ENCODE results near the gene BOD1L1. TPM values are rescaled to one million over a fixed set of nuclear protein-coding genes. Genes with fewer than 3 reads are reported as not detected.
A peak's percentile ranks its signal among the peaks of the same experiment; 100 is the strongest.

BOD1L1 gene
- total RNA-seq, 1 donor from 2014 or later = 40.1 TPM

DNA sequence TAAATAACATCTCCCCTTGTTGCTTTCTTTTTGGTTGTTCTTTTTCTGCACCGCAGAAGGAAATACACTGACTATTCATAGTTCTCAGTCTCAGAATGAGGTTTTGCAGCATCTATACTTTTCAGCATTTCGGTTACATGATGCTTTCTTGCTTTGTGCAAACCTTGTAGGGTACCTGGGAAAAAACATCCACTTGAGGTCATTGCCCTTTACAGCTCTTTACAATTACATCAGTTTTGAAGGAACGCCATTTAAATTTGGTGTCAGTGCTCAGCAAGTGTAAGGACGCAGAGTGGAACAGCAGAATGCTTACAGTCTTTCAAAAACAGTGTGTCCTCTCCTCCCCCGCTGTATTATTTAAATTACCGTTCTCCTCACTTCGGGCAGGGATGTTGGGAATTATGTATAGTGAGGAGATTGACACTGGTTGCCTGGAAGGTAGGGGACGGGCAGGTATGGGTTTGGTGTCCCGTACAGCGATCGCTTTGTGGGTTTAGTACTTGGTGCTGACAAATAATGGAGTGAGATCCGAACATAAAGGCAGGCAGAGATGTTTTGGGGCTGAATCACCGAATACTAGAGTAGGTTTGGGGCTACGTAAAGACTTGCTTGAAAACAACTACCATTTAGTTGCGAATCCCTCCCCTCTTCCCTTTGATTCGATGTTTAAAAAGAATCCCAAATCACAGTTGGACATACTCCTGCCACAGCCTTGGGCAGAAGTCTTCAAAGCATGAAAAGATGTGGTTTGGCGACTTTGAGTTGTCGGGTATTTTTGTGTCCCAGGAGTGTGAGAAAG, 81.2 kb downstream of the BOD1L1 start:
- DNase-seq (ENCODE audit: low spot score) = no peak
- Mint-ChIP-seq H3K4me3 (peak overlapping the region; percentile 82), H3K9me3 (no peaks in the 10 kb centered on the region), H3K27me3 (ENCODE audit: insufficient read depth) (peaks cover 67% of the 10 kb centered on the region), H3K4me1 (ENCODE audit: low read depth) (peaks cover 29% of the 10 kb centered on the region), H3K36me3 (ENCODE audit: low read depth) (peaks cover 1% of the 10 kb centered on the region), H3K27ac (peak overlapping the region; percentile 20)
- intact Hi-C loops (cut with micrococcal nuclease) = loop anchor here (10.0 kb wide), 1 partner anchor 432 kb away; no protein-coding TSS in a partner anchor

DNA sequence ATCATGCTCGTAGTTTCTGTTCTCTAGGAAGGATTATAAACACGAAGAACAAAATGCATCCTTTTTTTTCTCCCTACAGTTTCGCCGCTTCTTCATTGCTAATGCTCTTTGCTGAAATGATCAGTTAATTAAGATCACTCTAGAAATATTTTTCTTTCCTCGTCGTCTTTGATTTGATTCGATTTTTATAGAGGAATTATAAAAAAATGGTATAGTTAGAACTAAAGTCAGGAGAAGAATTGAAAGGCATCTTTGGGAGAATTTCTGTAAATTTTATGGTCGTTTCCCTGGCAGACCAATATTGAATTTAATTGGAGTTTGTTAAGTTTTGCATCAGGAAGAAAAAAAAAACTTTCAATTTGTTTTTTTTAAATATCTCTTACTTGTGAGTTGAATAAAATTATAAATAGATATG, 82.1 kb downstream of the BOD1L1 start:
- Mint-ChIP-seq H3K4me3 (peak overlapping the region; percentile 83), H3K9me3 (no peaks in the 10 kb centered on the region), H3K36me3 (ENCODE audit: low read depth) (peaks cover 1% of the 10 kb centered on the region), H3K27me3 (ENCODE audit: insufficient read depth) (peaks cover 66% of the 10 kb centered on the region), H3K27ac (peak overlapping the region; percentile 77), H3K4me1 (ENCODE audit: low read depth) (peaks cover 29% of the 10 kb centered on the region)
- intact Hi-C loops (cut with micrococcal nuclease) = loop anchor here (1.0 to 10.0 kb wide), 3 partner anchors 17 to 431 kb away; no protein-coding TSS in a partner anchor
- no peak for DNase-seq (ENCODE audit: low spot score)

DNA sequence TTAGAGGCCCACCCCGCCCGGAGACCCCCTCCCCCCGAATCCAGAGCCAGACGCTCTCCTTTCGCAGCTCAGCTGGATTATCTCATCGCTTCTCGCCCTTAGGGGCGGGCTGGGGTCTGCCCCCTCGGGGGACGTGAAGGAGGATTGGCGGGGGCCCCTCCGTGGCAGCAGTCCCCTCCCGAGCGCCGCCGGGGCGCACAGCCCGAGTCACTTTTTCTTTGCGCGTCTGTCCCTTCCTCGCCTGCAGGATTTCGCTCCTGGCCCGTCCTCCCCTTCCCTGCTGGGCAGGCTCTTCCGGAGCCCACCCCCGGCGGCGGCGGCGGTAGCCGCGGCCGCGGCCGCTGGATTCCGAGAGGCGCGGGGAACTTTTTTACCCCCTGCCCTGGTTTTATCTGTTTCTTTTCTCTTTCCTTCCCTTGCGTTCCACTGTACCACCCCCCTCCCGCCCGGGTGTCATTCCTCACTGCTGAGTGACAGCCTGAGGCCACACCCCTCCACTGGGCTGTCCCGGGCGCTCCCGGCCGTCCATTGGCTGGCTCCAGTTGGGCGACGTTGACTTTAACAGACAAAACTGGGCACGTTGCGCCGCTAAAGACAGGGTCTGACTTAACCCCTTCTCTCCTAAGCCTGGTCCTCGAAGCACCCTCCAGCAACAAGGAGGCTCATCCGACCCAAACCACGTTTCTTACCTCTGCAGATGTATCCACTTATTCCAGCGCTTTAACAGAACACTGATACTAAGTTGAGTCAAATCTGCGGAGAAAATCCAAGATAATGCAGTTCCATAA, 82.7 kb downstream of the BOD1L1 start:
- Mint-ChIP-seq H3K9me3 (no peaks in the 10 kb centered on the region), H3K27ac (peak overlapping the region; percentile 77), H3K27me3 (ENCODE audit: insufficient read depth) (peaks cover 68% of the 10 kb centered on the region), H3K4me3 (peak overlapping the region; percentile 83), H3K36me3 (ENCODE audit: low read depth) (peaks cover 1% of the 10 kb centered on the region), H3K4me1 (ENCODE audit: low read depth) (peaks cover 29% of the 10 kb centered on the region)
- no peak for DNase-seq (ENCODE audit: low spot score)
- intact Hi-C loops (cut with micrococcal nuclease) = loop anchor here (1.0 to 10.0 kb wide), 3 partner anchors 16 to 430 kb away; no protein-coding TSS in a partner anchor

DNA sequence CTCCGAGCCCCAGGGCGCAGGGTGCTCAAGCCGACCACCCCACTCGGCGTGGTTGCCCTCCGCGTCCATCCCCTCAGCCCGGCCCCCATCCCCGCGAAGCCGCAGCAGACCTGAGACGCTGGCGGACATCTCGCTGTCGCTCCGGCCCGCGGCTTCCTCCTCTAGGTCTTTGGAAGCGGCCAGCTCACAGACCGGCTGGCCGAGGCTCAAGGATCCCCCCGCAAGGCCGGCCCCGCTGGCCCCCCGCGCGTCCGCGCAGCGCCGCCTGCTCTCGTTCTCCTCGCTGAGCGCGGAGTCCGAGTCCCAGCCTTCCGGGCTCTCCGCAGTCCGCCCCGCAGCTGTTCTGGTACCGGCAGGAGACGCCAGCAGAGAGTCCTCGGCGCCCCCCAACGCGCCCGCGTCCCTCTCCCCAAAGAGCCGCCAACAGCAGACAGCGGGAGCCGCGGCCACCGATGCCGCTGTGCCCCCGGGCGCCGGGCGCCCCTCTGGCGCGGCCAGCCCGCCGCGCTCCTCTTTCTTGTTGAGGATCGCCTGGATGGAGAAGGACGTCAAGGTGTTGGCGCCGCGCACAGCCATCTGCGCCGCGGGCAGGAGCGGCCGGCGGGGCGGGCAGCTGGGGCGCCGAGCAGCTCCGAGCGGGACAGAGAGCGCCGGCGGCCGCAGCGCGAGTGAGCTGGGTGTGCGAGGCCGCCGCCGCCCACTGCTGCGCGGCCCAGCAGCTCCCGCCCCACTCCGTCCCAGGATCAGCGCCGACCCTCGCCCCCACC, 83.5 kb downstream of the BOD1L1 start, which contains the start of gene NKX3-2:
Gene NKX3-2 (minus strand): TSS at position 670 of the 767 bp plus-strand sequence. CDS start 94 bp downstream, at position 576.
- Mint-ChIP-seq H3K4me1 (ENCODE audit: low read depth) (peaks cover 25% of the 10 kb centered on the region), H3K4me3 (peak within 1 kb of the TSS; percentile 83), H3K27ac (peak within 1 kb of the TSS; percentile 77), H3K9me3 (no peaks in the 10 kb centered on the region), H3K36me3 (ENCODE audit: low read depth) (peaks cover 1% of the 10 kb centered on the region), H3K27me3 (ENCODE audit: insufficient read depth) (peaks cover 68% of the 10 kb centered on the region)
- intact Hi-C loops (cut with micrococcal nuclease) = loop anchor here (2.0 to 10.0 kb wide), 2 partner anchors 15 to 429 kb away; no protein-coding TSS in a partner anchor
- no peak for DNase-seq (ENCODE audit: low spot score)

DNA sequence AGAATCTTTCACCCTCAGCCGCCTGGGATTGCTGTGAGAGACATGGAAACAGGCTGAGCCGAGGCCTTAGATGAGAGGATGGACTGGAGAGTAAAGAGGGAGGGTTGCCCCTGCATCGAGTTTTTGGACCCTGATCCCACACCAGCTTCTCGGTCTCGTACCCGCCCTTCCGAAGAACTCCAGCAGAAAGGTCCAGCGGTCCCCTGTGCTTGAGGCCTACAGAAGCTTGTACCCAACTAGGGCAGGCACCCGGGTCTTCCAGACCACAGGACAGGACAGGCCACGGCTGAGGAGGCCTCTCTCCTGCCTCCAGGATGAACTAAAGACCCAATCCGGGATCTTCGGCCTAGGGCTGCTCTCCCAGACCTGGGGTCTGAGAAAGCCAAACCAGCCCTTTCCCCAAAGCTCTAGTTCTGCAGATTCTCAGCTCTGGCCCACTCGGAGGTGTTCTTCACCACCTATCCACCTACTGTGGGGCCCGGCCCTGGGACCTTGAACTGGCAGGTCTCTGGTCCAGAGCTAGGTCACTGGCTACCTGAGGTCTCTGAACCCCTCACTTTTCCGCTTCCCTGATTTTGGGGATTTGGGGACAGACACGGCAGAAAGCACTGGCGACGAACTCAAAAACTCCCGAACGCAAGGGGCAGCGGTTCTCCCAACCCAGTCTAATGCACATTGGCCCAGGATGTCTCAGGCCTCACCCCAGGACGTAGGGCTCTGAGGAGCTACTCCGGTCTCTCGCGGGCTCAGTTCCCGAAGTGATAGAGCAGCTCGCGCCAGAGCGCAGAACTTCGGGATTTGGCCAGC, 84.3 kb downstream of the BOD1L1 start:
- Mint-ChIP-seq H3K9me3 (no peaks in the 10 kb centered on the region), H3K27me3 (ENCODE audit: insufficient read depth) (peaks cover 68% of the 10 kb centered on the region), H3K4me3 (peak overlapping the region; percentile 15), H3K36me3 (ENCODE audit: low read depth) (peaks cover 2% of the 10 kb centered on the region), H3K4me1 (ENCODE audit: low read depth) (peaks cover 24% of the 10 kb centered on the region), H3K27ac (peak overlapping the region; percentile 63)
- intact Hi-C loops (cut with micrococcal nuclease) = loop anchor here (10.0 kb wide), 1 partner anchor 428 kb away; no protein-coding TSS in a partner anchor
- no peak for DNase-seq (ENCODE audit: low spot score)

DNA sequence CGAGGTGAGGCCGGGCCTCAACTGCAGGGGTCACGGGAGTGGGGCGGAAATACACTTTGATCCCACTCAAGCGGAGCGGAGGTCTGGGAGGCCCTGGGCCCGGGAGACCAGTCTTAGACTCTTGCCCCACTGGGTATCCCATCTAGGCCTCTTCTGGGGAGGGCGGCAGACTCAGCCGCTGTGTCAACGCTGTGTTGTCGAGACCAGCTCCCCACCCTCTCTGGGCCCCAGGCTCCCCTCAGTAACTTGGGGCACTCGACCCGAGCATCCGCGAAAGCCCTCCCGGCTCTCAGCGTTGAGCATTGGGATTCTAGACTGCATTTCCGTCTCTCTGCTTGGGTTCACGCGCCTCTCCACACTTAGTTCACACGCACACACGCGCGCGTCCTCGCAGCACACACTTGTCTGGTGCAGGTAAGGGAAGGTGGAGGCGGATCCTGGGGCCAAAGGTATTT, 84.9 kb downstream of the BOD1L1 start:
- Mint-ChIP-seq H3K4me1 (ENCODE audit: low read depth) (peaks cover 26% of the 10 kb centered on the region), H3K4me3 (no peak overlapping the region), H3K36me3 (ENCODE audit: low read depth) (peaks cover 2% of the 10 kb centered on the region), H3K27ac (peak overlapping the region; percentile 63), H3K9me3 (no peaks in the 10 kb centered on the region), H3K27me3 (ENCODE audit: insufficient read depth) (peaks cover 73% of the 10 kb centered on the region)
- DNase-seq (ENCODE audit: low spot score) = no peak
- intact Hi-C loops (cut with micrococcal nuclease) = loop anchor here (10.0 kb wide), 1 partner anchor 428 kb away; no protein-coding TSS in a partner anchor

DNA sequence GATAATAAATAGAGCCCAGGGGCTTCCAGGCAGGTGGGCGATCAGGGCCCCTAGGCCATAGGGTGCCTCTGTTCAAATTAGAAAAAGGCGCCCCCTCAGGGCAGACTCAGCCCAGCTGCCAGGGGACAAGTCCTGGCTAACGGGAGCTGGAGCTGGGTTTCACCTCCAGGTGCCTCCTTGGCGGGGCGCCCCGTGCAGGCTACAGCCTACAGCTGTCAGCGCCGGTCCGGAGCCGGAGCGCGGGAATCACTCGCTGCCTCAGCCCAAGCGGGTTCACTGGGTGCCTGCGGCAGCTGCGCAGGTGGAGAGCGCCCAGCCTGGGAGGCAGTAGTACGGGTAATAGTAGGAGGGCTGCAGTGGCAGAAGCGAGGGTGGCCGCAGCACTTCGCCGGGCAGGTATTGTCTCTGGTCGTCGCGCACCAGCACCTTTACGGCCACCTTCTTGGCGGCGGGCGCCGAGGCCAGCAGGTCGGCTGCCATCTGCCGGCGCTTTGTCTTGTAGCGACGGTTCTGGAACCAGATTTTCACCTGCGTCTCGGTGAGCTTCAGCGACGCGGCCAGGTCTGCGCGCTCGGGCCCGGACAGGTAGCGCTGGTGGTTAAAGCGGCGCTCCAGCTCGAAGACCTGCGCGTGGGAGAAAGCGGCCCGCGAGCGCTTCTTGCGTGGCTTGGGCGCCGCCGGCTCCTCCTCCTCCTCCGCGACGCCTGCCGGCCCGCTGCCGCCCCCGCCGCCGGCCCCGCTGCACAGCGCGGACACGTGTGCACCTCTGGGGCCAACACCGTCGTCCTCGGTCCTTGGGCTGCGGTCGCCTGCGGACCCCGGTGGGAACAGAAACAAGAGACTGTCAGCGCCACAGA, 85.6 kb downstream of the BOD1L1 start:
- H3K9me3 Mint-ChIP-seq = no peaks in the 10 kb centered on the region
- peaks cover 2% of the 10 kb centered on the region for H3K36me3 Mint-ChIP-seq (ENCODE audit: low read depth)
- intact Hi-C loops (cut with micrococcal nuclease) = loop anchor here (10.0 kb wide), 1 partner anchor 427 kb away; no protein-coding TSS in a partner anchor
- no peak for DNase-seq (ENCODE audit: low spot score)
- peaks cover 75% of the 10 kb centered on the region for H3K27me3 Mint-ChIP-seq (ENCODE audit: insufficient read depth)
- H3K27ac Mint-ChIP-seq = peak overlapping the region; percentile 65
- peaks cover 24% of the 10 kb centered on the region for H3K4me1 Mint-ChIP-seq (ENCODE audit: low read depth)
- H3K4me3 Mint-ChIP-seq = no peak overlapping the region

DNA sequence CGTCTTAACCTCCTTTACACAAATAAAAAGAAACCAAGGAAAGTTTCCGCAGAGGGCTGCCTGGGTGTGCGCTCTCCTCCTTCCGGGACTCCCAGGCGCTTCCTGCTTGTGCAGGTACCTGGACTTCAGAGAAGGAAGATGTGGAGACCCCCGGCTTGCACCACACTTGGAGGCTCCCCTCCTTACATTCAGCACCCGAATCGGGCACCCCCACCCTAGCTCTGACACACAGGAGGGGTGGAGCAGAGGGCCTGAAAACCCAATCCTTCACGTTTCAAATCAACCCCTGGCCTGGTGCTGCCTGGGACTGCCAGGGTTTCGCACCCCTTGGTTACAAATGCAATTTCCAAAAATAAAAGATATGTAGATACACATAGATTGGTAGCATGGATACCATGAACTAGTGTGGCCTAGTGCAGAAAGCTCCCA, 86.3 kb downstream of the BOD1L1 start:
- no peak for DNase-seq (ENCODE audit: low spot score)
- intact Hi-C loops (cut with micrococcal nuclease) = loop anchor here (10.0 kb wide), 1 partner anchor 426 kb away; no protein-coding TSS in a partner anchor
- H3K9me3 Mint-ChIP-seq = no peaks in the 10 kb centered on the region
- H3K27ac Mint-ChIP-seq = peak overlapping the region; percentile 65
- peaks cover 75% of the 10 kb centered on the region for H3K27me3 Mint-ChIP-seq (ENCODE audit: insufficient read depth)
- no peak overlapping the region for H3K4me3 Mint-ChIP-seq
- peaks cover 17% of the 10 kb centered on the region for H3K4me1 Mint-ChIP-seq (ENCODE audit: low read depth)
- peaks cover 2% of the 10 kb centered on the region for H3K36me3 Mint-ChIP-seq (ENCODE audit: low read depth)

DNA sequence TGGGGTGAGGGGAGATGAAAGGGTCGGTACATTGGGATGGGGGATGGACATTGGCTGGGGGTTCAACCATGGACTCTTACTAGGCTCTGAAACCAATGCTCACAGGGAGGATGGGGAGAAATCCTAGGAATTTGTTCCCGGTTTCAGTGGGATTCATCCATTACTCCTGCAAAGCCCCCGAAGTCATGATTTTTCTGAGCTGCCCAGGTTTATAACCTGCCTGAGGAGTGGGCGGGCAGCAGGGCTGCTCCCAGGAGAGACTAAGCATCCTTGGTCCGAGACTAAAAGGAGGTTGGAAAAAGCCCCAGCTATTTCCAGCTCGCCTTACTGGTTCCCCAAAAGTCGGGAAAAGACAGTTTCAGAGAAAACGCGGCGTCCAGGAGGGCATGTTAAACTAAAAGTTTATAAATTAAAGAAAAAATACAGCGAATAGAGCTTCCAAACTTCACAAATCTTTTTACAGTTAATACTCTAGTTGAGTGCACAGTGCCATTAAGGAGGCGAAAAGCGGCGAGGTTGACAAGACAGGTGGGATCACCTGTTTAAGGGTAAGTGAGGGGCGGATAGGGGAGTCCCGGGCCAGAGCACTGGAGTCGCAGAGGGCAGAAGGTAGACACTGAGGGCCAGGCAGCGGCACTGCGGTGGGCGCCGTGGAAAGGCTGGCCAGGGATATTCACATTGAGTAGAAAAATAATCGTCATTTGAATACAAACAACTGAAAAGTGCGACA, 86.9 kb downstream of the BOD1L1 start:
- H3K4me3 Mint-ChIP-seq = no peak overlapping the region
- intact Hi-C loops (cut with micrococcal nuclease) = loop anchor here (10.0 kb wide), 1 partner anchor 426 kb away; no protein-coding TSS in a partner anchor
- H3K27me3 Mint-ChIP-seq (ENCODE audit: insufficient read depth) = peaks cover 75% of the 10 kb centered on the region
- H3K27ac Mint-ChIP-seq = peak overlapping the region; percentile 84
- no peaks in the 10 kb centered on the region for H3K9me3 Mint-ChIP-seq
- peaks cover 1% of the 10 kb centered on the region for H3K36me3 Mint-ChIP-seq (ENCODE audit: low read depth)
- H3K4me1 Mint-ChIP-seq (ENCODE audit: low read depth) = peaks cover 14% of the 10 kb centered on the region
- no peak for DNase-seq (ENCODE audit: low spot score)

DNA sequence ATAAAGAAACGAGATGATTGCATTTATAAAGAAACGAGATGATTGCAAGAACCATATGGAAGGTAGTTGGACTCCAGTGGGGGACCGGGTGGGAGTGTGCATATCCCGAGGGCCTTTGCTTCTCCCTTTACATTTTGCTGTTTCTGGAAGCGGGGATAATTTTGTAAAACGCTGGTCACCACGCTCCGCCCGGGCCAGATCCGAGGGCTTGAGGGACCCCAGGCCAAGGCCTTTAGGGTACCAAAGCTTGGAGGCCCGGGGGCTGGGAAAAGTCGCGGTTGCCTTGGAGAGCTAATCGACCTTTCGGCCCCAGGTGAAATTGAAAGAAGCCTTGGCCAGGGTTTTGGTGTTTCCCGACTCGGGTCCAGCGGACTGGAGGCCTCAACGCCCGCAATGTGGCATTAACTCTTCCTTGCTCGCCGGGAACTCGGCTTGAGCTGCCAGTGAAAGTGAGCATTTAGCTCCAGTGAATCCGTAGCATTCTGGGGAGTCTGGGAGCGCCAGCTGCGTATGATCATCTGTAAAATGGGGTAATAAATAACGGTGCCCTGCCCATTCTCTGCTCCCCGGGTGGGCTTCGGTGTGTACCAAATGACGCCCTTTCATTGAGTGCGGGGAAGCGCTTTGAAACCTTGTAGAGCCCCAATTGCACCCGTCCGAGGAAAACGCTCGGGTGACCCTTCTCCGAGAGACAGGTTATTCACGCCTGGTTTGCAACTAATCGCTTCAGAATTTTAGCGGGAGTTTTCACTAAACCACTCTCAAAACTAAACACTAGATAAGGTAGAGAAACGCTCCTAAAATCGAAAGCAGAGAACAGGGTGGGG, 87.7 kb downstream of the BOD1L1 start:
- intact Hi-C loops (cut with micrococcal nuclease) = loop anchor here (1.0 to 10.0 kb wide), 2 partner anchors 7 to 425 kb away; no protein-coding TSS in a partner anchor
- Mint-ChIP-seq H3K4me1 (ENCODE audit: low read depth) (peaks cover 9% of the 10 kb centered on the region), H3K27ac (peak overlapping the region; percentile 52), H3K9me3 (no peaks in the 10 kb centered on the region), H3K27me3 (ENCODE audit: insufficient read depth) (peaks cover 75% of the 10 kb centered on the region), H3K36me3 (ENCODE audit: low read depth) (peaks cover 1% of the 10 kb centered on the region), H3K4me3 (no peak overlapping the region)
- DNase-seq (ENCODE audit: low spot score) = no peak

Data from activated T-helper 1 cell treated with anti-CD3 and anti-CD28 coated beads, Interleukin-12 subunit alpha, Interleukin-12 subunit beta, Interleukin-2, Interleukin-4 antibody, amounts not matched to agents 30 ng/mL and 10 ng/mL and 1 ng/mL, durations not matched to agents 14 hours and 24 hours and 36 hours (primary cell).